Calu3 (cell line): Measurements from ENCODE around the gene NPTXR. TPM values are rescaled to one million over a fixed set of nuclear protein-coding genes. Genes with fewer than 3 reads are reported as not detected.

Source experiments
- BruUV-seq: library from RNA; stranded (reverse); fragments of 400-500 nt; replicated peaks from 2 replicates; lab custom pipeline; 2021; lab: Mats Ljungman, UMichigan
- CTCF ChIA-PET: fragments of 300-600 bp; sonication (Branson Sonifier 250); formaldehyde crosslinking; loops from one replicate; lab custom pipeline; 2022; ENCODE audit warnings: antibody characterized with exemption; lab: Charles Lee
- DNase-seq: peaks from one replicate; pipeline ENCODE4 v3.0.0; 2022
- H3K27ac Mint-ChIP-seq: one replicate; pipeline ENCODE4 v1.8.0; 2022; ENCODE audit warnings: mixed read lengths; ENCODE audit not compliant: unreplicated experiment
- H3K27me3 Mint-ChIP-seq: one replicate; pipeline ENCODE4 v1.8.0; 2022; ENCODE audit warnings: mixed read lengths; ENCODE audit not compliant: unreplicated experiment
- H3K36me3 Mint-ChIP-seq: one replicate; pipeline ENCODE4 v1.8.0; 2022; ENCODE audit warnings: mild to moderate bottlenecking, moderate library complexity, mixed read lengths; ENCODE audit not compliant: insufficient read depth, unreplicated experiment
- H3K4me1 Mint-ChIP-seq: one replicate; pipeline ENCODE4 v1.8.0; 2022; ENCODE audit warnings: mild to moderate bottlenecking, low read depth, mixed read lengths; ENCODE audit not compliant: unreplicated experiment
- H3K4me3 Mint-ChIP-seq: one replicate; pipeline ENCODE4 v1.8.0; 2022; ENCODE audit warnings: mild to moderate bottlenecking, low read depth, moderate library complexity, mixed read lengths; ENCODE audit not compliant: unreplicated experiment
- H3K9me3 Mint-ChIP-seq: one replicate; pipeline ENCODE4 v1.8.0; 2022; ENCODE audit warnings: low read depth, mixed read lengths; ENCODE audit not compliant: unreplicated experiment
- intact Hi-C: fragments of 100-400 bp; cut with micrococcal nuclease; formaldehyde crosslinking; loops from one replicate; pipeline ENCODE4 v1.10.0; 2022; ENCODE audit not compliant: unreplicated experiment
- total RNA-seq: library from RNA; stranded (reverse); gene quantifications from 2 replicates; pipeline ENCODE4 v1.2.3, GENCODE V29; 2022
- TF ChIP-seq, protein P1 (sequence below): fragments of 200-600 bp; IDR thresholded peaks from one replicate; pipeline ENCODE4 v1.8.0; 2022; ENCODE audit warnings: antibody characterized with exemption; ENCODE audit not compliant: unreplicated experiment

NPTXR gene
- total RNA-seq, 1 experiment from 2014 or later = 6.1 TPM

DNA sequence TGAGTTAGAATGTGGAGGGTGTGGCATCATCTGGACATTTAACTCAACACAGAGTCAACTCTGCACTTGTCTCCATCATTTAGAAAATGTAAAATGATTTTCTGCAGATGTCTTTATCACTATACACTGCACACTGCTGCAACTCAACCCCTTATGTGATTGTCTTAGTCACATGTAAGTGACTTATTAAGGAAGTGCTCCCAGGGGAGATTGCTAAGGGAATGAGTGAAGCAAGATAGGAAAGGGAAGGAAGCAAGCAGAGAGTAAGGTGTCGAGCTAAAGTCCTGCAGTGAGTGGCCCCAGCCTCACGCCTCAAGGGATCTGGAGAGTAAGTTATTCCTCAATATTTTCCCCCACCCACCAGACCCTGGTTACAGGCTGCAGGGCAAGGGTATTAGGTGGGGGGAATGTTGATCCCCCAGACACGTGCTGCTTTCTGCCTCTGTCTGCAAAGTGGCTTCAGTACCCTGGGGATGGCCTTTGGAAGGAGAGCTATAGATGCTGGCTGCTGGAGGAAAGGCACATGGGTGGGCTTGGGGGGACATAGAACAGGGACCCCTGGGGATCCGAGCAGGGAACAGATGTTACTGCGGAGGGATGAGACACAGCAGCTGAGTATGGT is 35.4 kb upstream of the NPTXR start:
- DNase-seq = no peak
- TF ChIP-seq, protein P1, sequence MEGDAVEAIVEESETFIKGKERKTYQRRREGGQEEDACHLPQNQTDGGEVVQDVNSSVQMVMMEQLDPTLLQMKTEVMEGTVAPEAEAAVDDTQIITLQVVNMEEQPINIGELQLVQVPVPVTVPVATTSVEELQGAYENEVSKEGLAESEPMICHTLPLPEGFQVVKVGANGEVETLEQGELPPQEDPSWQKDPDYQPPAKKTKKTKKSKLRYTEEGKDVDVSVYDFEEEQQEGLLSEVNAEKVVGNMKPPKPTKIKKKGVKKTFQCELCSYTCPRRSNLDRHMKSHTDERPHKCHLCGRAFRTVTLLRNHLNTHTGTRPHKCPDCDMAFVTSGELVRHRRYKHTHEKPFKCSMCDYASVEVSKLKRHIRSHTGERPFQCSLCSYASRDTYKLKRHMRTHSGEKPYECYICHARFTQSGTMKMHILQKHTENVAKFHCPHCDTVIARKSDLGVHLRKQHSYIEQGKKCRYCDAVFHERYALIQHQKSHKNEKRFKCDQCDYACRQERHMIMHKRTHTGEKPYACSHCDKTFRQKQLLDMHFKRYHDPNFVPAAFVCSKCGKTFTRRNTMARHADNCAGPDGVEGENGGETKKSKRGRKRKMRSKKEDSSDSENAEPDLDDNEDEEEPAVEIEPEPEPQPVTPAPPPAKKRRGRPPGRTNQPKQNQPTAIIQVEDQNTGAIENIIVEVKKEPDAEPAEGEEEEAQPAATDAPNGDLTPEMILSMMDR = no peak
- no peaks in the 10 kb centered on the region for H3K36me3 Mint-ChIP-seq
- no TSS peak for BruUV-seq
- H3K4me1 Mint-ChIP-seq = peaks cover 15% of the 10 kb centered on the region
- intact Hi-C loops = no loop called here
- no peak overlapping the region for H3K4me3 Mint-ChIP-seq
- H3K27ac Mint-ChIP-seq = no peak overlapping the region
- CTCF ChIA-PET = no interaction called here
- H3K9me3 Mint-ChIP-seq = no peaks in the 10 kb centered on the region
- no peaks in the 10 kb centered on the region for H3K27me3 Mint-ChIP-seq

DNA sequence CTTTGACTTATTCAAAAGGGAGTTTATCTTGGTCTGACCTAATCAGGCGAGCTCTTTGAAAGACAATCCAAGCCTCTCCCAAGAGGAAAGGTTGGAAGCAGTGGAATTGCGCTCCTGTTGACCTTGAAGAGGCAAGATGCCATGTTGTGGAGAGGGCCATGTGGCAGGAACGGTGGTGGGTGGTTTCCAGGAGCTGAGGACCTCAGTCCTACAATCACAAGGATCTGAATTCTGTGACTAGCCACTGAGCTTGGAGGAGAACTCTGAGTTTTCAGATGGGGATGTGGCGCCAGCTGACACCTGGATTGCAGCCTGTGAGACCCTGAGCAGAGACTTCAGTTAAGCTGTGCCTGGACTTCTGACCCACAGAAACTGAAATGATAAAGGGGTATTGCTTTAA is 34.2 kb upstream of the NPTXR start:
- TF ChIP-seq, protein P1 = no peak
- BruUV-seq = no TSS peak
- Mint-ChIP-seq H3K4me3 (no peak overlapping the region), H3K36me3 (peaks cover 10% of the 10 kb centered on the region), H3K27ac (no peak overlapping the region), H3K4me1 (peaks cover 27% of the 10 kb centered on the region), H3K9me3 (no peaks in the 10 kb centered on the region), H3K27me3 (no peaks in the 10 kb centered on the region)
- no peak for DNase-seq
- intact Hi-C loops = no loop called here
- CTCF ChIA-PET = interaction anchor here (0.5 kb wide), 1 partner anchor 247 kb away, joined by 3 read pairs; no protein-coding TSS in a partner anchor

DNA sequence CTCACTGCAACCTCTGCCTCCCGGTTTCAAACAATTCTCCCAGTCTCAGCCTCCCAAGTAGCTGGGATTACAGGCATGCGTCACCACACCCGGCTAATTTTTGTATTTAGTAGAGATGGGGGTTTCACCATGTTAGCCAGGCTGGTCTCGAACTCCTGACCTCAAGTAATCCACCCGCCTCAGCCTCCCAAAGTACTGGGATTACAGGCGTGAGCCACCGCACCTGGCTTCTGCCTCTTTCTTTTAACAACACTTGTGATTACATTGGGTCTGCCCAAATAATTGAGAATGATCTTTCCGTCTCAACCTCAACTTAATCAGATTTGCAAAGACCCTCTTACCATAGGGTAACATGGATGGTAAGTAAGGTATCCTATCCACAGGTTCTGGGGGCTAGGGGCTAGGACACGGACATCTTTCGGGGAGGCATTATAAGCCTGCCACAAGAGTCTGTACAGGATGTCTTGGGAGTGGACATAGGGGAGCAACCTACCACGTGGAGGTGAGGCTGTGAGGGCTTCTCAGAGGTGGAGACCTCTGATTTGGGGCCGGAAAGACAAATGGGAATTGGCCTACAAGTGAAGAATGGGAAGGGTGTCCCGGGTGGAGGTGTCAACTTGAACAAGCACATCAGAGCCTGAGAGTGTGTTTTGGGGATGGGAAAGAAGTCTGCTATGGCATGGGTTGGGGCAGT is 30.8 kb upstream of the NPTXR start:
- Mint-ChIP-seq H3K36me3 (peaks cover 42% of the 10 kb centered on the region), H3K4me1 (peaks cover 36% of the 10 kb centered on the region), H3K4me3 (no peak overlapping the region), H3K9me3 (no peaks in the 10 kb centered on the region), H3K27ac (no peak overlapping the region), H3K27me3 (no peaks in the 10 kb centered on the region)
- no TSS peak for BruUV-seq
- no peak for DNase-seq
- CTCF ChIA-PET = interaction anchor here (0.6 to 1.8 kb wide), 3 partner anchors 15 to 53 kb away, joined by 3 to 8 read pairs (median 6); no protein-coding TSS in a partner anchor
- intact Hi-C loops = no loop called here
- TF ChIP-seq, protein P1 = no peak

DNA sequence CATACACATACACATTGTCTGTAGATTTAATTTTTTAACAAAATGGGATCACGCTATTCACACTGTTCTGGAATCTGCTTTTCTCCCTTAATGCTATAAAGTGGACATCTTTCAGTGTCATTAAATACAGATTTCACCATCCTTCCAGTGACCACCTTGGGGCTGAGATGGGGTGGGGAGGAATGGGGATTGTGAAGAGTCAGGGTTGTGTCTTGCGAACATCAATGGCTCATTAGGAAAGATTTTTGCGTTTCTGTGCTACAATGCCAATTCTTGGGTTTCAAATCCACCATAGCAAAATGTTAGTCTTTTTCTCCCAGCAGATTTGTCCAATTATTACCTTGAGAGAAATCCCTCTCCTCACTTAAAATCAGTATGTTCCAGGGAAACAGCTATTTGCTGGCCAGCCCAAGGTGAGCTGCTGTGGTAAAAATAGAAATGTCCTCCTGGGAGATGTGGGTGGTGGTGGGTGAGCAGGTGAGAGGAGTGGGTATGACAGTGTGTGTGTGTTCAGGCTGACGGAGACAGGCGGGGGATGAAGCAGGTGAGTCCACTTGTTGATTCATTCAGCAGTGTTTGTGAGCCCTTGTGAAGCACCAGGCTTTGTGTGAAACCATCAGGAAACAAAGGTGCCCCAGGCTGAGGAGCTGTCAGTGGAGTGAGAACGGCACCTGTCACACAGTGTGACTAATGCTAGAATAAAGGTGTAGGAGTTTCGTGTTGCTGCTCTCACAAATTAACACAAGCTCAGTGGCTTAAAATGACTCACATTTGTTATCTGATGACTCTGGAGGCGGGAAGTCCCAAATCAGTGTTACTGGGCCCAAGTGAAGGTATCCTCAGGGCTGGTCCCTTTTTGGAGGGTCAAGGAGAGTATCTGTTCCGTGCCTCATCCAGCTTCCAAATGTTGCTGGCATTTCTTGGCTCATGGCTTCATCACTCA is 29.9 kb upstream of the NPTXR start:
- no peaks in the 10 kb centered on the region for H3K27me3 Mint-ChIP-seq
- H3K27ac Mint-ChIP-seq = peak overlapping the region; percentile 83
- TF ChIP-seq, protein P1 = no peak
- H3K4me3 Mint-ChIP-seq = peak overlapping the region; percentile 82
- H3K36me3 Mint-ChIP-seq = peaks cover 49% of the 10 kb centered on the region
- no peaks in the 10 kb centered on the region for H3K9me3 Mint-ChIP-seq
- intact Hi-C loops = no loop called here
- CTCF ChIA-PET = interaction anchor here (0.6 to 1.8 kb wide), 3 partner anchors 16 to 53 kb away, joined by 3 to 8 read pairs (median 6); no protein-coding TSS in a partner anchor
- DNase-seq = no peak
- BruUV-seq = no TSS peak
- peaks cover 36% of the 10 kb centered on the region for H3K4me1 Mint-ChIP-seq
